ENCODE data around the gene RSAD1. TPM values are rescaled to one million over a fixed set of nuclear protein-coding genes. Genes with fewer than 3 reads are reported as not detected.

The RSAD1 gene
- total RNA-seq, 1 donor from 2014 or later, result 40.8 TPM

DNA sequence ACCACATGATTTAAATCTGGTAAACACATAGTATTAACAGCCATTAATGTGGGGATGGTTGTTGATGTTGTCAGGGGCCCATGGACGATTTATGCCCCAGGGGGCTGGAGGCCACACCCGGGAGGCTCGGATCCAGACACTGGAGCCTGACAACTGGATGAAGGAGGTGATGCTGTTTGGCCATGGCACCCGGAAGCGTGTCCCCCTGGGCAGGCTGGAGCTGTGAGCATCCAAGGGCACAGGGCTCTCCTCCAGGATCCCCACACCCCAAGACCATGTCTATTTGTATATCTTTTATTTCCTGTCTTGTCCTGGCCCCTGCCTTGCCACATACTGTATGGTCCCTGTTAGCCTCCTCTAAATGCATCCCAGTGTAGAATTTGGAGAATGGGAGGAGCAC, 4.6 kb downstream of the RSAD1 start:
- no peak for DNase-seq (ENCODE audit: low spot score in 2 of 2, unreplicated experiment in 2 of 2)
- H3K36me3 Mint-ChIP-seq, result peaks cover 20% of the 10 kb centered on the region
- H3K27me3 Mint-ChIP-seq (ENCODE audit: low read depth), result no peaks in the 10 kb centered on the region
- H3K4me1 Mint-ChIP-seq, result peaks cover 8% of the 10 kb centered on the region
- no peak overlapping the region for H3K27ac Mint-ChIP-seq
- TF ChIP-seq, protein P1, sequence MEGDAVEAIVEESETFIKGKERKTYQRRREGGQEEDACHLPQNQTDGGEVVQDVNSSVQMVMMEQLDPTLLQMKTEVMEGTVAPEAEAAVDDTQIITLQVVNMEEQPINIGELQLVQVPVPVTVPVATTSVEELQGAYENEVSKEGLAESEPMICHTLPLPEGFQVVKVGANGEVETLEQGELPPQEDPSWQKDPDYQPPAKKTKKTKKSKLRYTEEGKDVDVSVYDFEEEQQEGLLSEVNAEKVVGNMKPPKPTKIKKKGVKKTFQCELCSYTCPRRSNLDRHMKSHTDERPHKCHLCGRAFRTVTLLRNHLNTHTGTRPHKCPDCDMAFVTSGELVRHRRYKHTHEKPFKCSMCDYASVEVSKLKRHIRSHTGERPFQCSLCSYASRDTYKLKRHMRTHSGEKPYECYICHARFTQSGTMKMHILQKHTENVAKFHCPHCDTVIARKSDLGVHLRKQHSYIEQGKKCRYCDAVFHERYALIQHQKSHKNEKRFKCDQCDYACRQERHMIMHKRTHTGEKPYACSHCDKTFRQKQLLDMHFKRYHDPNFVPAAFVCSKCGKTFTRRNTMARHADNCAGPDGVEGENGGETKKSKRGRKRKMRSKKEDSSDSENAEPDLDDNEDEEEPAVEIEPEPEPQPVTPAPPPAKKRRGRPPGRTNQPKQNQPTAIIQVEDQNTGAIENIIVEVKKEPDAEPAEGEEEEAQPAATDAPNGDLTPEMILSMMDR (IDR thresholded peaks at IDR 0.05; ENCODE audit: unreplicated experiment), result no peak
- H3K4me3 Mint-ChIP-seq, result no peak overlapping the region
- H3K9me3 Mint-ChIP-seq, result no peaks in the 10 kb centered on the region

DNA sequence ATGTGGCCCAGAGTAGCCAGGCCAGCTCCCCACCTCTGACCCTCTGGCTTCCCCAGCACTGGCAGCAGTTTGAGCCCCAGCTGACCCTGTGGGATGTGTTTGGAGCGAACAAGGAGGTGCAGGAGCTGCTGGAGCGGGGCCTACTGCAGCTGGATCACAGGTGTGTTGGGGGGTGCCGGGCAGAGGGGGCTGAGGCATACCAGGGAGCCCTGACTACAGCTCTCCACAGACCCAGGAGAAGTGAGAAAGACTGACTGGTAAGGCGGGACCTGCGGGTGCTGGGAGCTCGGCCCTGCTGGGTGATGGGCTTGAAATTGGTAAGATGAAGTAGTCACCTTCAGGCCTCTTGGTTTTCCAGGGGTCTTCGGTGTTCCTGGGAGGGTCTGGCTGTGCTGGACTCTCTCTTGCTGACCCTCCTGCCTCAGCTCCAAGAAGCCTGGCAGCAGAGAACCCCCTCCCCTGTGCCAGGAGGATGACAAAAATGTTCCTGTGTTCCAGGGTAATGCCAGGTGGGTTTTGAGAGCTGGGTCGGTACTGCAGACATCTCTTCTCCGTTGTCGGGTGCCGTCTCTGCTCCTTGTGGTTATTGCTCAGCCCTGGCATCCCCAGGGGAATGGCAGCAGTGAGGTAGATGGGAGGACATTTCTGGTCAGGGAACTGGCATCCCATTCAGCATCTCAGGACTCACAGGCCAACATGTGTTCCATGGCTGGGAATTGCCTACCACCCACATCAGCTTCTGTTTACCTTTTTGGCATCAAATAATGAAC, 5.9 kb downstream of the RSAD1 start:
- Mint-ChIP-seq H3K4me1 (peaks cover 3% of the 10 kb centered on the region), H3K9me3 (no peaks in the 10 kb centered on the region), H3K36me3 (peaks cover 20% of the 10 kb centered on the region), H3K27me3 (ENCODE audit: low read depth) (no peaks in the 10 kb centered on the region), H3K4me3 (no peak overlapping the region), H3K27ac (no peak overlapping the region)
- TF ChIP-seq, protein P1 (IDR thresholded peaks at IDR 0.05; ENCODE audit: unreplicated experiment), result no peak
- peak in 1 of 2 experiments; percentile 6 for DNase-seq (ENCODE audit: low spot score in 2 of 2, unreplicated experiment in 2 of 2)

DNA sequence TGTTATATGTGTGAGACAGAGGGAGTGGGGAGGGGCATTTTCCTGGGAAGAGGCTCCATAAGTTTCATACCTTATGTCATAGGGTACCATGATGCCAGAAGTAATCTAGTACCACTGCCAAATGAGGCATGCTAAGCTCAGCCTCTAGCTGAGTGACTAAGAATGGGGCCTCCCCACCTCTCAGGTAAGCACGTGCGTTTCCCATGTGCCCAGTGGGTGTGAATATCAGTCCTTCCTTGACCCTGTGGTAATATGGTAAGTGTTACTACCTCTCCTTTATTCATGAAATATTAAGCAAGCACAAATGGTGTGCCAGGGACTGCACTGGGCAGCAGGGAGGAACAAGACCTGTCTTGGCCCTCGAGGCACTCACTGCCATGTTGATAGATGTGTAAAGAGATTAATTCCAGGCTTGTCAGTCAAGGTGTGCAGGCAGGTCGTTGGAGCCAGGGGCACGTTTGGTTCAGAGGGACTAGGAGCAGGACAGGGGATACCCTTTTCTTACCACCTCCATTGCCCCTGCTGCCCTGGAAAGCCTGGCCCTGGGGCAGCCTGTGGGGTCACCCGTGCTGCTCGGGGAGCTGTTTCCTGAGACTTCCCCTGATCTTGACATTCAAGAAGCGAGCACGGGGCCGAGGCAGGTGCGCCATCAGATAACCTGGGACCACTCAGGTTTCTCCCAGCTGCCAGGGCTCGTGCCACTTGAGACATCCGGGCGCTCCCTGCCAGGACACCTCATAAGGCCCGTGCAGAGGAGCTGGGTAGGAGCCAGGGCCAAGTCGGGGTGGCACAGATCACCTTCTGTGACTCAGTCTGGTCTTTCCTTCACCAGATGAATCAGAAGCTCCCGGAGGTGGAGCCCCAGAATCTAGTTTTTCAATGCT, 8.8 kb downstream of the RSAD1 start:
- no peaks in the 10 kb centered on the region for H3K27me3 Mint-ChIP-seq (ENCODE audit: low read depth)
- TF ChIP-seq, protein P1 (IDR thresholded peaks at IDR 0.05; ENCODE audit: unreplicated experiment), result no peak
- no peak for DNase-seq (ENCODE audit: low spot score in 2 of 2, unreplicated experiment in 2 of 2)
- no peak overlapping the region for H3K27ac Mint-ChIP-seq
- peaks cover 20% of the 10 kb centered on the region for H3K36me3 Mint-ChIP-seq
- no peaks in the 10 kb centered on the region for H3K4me1 Mint-ChIP-seq
- H3K9me3 Mint-ChIP-seq, result no peaks in the 10 kb centered on the region
- no peak overlapping the region for H3K4me3 Mint-ChIP-seq

DNA sequence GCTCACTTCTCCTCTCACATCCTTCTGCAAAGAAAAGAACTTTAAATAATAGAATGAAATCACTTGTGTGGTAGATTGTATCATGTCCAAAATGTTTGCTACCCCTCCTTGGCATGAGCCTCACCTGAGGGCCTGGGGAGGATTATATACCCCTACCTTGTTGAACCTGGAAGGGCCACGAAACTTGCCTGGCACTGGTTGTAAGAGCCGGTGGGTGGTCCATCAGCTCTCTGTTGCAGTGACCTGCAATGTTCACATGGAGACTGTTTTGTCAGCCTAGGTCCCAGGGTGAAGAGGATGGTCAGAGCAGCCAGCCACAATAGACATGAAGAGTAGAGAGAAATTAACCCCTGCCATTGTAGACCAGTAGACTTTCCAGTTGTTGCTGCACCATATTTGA, 10.2 kb downstream of the RSAD1 start:
- DNase-seq (ENCODE audit: low spot score in 2 of 2, unreplicated experiment in 2 of 2), result no peak
- Mint-ChIP-seq H3K27me3 (ENCODE audit: low read depth) (no peaks in the 10 kb centered on the region), H3K9me3 (no peaks in the 10 kb centered on the region), H3K27ac (no peak overlapping the region), H3K36me3 (peaks cover 15% of the 10 kb centered on the region), H3K4me1 (no peaks in the 10 kb centered on the region), H3K4me3 (no peak overlapping the region)
- TF ChIP-seq, protein P1 (IDR thresholded peaks at IDR 0.05; ENCODE audit: unreplicated experiment), result no peak

DNA sequence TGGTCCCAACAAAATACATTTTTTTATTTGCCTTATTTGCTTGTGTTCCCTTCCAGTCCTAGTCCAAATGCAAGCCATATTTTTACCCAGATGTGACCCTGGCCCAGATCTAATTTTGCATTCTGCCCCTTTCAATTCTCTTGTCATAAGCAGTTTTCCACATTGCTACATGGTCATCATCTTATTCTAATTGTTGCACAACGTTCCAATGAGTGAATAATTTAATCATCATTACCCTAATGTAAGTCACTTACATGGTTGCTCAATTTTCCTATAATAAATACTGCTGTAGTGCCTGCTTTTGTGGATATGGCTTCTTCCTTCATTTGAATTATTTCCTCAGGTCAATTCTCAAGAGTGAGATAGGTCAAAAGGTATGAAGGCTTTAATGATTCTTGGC, 12.8 kb downstream of the RSAD1 start:
- TF ChIP-seq, protein P1 (IDR thresholded peaks at IDR 0.05; ENCODE audit: unreplicated experiment), result no peak
- Mint-ChIP-seq H3K4me3 (no peak overlapping the region), H3K4me1 (no peaks in the 10 kb centered on the region), H3K27ac (no peak overlapping the region), H3K9me3 (no peaks in the 10 kb centered on the region), H3K36me3 (no peaks in the 10 kb centered on the region), H3K27me3 (ENCODE audit: low read depth) (no peaks in the 10 kb centered on the region)
- no peak for DNase-seq (ENCODE audit: low spot score in 2 of 2, unreplicated experiment in 2 of 2)

Measured in mesothelial cell of epicardium (in vitro differentiated cells).